ENCODE data around the gene PATJ. TPM values are rescaled to one million over a fixed set of nuclear protein-coding genes. Genes with fewer than 3 reads are reported as not detected.
"Not testable (repeated sequence)": the region's sequence is repeated elsewhere in the genome, so short reads cannot be mapped to it uniquely, and the experiment has no call there.

PATJ gene
- polyA plus RNA-seq, 5 donors = 21.1 to 38.3 (median 33.4) TPM

DNA sequence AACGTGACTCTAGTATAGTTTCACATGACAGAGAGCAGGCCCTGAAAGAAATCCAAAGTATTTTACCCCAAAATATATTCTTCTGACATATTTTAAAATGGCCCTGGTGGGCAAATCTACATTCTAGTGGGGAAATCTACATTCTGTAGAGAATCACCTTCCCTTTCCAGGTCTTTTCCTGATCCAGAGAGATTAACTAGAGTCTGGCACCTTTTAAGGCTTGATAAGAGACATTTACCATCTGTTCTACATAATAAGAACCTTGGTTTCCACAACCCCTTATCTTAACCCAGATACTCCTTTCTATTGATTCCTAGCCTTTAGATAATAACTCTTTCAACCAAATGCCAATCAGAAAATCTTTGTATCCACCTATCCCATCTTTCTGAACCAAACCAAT lies 435.3 kb downstream of the PATJ start:
- DNase-seq = no peak

DNA sequence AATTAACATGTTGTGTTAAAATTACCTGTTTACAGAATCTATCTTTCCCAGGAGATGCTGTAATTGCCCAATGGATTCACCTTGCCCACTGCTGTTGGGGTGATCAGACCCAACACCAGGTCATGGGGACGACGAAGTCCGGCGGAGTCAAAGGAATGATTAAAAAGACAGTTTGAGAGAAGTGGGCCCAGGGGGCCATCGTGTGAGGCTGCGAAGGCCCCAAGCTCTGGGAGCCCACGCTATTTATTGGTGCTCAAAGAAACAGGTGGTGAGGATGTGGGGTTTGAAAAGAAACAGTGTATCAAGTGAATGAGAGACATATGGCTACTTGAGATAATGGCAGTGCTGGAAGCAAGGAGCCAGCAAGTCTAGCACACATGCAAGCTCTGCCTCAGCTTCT lies 436.1 kb downstream of the PATJ start:
- no peak for DNase-seq

- DNase-seq = not testable (repeated sequence)
Measured at GRCh38 chr1:62180054-62180453, 437.8 kb downstream of the PATJ start.

DNA sequence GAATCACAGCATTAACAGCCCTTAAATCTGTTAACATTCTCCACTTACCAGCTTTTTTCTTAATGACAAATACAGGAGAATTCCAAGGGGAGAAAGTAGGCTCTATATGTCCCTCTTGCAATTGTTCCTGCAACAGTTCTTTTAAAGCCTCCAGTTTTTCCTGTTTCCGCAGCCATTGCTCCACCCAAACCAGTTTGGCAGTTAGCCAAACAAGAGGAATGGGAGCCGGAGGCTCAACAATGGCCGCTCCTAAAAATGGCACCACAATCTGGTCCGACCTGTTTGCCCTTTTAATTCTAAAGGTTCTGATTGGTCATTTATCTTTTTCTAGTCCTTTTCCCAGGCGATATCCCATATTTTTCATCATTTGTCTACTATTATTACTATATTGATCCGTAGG lies 438.4 kb downstream of the PATJ start:
- peak in 1 of 2 donors; percentile 19 for DNase-seq

DNA sequence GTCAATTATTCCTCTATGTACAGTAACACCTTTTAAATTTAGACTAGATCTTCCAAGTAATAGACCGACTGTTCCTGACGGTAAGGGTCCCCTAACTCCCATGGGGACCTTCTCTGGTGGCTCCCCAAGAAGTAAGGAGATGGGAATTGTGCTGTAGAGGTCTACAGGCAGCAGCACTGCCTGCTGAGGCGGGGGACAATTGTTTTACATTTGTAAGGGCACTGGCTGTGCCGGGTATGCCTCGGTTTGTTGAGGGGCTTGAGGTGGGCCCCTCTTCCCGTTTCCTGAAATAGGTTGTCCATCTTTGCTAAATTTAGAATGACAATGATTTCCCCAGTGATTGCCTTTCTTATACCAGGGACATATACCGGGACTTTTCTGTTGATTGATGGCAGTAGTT lies 439.3 kb downstream of the PATJ start:
- DNase-seq = no peak

DNA sequence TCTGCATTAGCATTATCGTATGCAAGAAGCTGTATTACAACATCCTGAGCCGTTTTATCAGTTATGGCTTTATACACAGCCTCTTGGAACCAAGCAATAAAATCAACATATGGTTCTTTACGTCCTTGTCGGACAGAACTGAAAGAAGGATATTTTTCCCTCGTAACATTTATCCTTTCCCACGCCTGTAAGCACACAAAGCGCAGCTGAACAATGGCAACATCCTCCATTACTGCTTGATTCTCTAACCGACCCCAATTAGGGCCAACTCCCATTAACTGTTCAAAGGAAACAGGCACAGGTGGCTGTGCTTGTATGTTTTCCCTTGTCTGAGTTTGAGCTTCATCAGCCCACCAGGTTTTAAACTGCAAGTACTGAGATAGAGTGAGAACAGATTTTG lies 439.9 kb downstream of the PATJ start:
- DNase-seq = not testable (repeated sequence)

DNA sequence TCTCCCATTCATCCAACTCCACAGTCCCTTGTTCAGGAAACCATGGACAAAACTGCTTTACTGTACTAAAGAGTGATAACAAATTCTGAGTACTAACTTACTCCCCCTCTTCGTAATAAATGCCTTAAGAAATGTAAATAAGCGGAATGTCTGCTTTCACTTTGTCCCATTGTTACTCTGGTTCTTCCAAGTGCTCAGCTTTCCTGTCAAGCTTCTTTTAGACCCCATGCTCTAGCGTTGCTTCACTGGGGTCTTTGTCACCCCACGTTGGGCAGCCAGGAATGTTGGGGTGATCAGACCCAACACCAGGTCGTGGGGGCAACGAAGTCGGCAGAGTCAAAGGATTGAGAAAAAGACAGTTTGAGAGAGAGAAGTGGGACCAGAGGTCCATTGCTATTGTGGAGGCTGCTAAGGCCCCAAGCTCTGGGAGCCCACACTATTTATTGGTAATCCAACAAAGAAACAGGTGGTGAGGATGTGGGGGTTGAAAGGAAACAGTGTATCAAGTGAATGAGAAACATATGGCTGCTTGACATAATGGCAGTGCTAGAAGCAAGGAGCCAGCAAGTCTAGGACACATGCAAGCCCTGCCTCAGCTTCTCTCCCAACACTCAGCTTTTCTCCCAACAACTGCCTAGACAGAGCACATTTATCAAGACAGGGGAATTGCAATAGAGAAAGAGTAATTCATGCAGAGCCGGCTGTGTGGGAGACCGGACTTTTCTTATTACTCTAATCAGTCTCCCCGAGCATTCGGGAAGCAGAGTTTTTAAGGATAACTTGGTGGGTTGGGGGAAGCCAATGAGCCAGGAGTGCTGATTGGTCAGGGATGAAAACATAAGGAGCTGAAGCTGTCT lies 441.1 kb downstream of the PATJ start:
- DNase-seq = not testable (repeated sequence)

DNA sequence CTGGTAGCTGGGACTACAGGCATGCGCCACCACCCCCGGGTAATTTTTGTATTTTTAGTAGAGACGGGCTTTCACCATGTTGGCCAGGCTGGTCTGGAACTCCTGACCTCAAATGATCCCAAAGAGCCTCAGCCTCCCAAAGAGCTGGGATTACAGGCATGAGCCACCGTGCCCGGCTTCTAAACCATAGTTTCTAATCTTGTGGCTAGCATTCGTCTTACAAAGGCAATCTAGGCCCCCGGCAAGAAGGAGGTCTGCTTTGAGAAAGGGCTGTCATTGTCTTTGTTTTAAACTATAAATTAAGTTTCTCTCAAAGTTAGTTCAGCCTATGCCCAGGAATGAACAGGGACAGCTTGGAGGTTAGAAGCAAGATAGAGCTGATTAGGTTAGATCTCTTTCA lies 442.1 kb downstream of the PATJ start:
- DNase-seq = no peak

GRCh38 chr1:62185233-62185632 lies 443.0 kb downstream of the PATJ start:
- not testable (repeated sequence) for DNase-seq

DNA sequence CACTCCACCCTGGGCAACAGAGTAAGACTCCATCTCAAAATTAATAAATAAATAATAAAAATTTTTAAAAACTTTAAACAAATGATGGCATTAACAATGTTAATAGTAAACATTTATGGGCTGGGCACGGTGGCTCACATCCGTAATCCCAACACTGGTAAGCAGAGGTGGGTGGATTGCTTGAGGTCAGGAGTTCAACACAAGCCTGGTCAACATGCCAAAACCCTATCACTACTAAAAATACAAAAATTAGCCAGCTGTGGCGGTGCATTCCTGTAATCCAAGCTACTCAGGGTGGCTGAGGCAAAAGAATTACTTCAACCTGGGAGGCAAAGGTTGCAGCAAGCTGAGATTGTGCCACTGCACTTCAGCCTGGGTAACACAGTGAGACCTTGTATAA lies 443.4 kb downstream of the PATJ start:
- no peak for DNase-seq

DNA sequence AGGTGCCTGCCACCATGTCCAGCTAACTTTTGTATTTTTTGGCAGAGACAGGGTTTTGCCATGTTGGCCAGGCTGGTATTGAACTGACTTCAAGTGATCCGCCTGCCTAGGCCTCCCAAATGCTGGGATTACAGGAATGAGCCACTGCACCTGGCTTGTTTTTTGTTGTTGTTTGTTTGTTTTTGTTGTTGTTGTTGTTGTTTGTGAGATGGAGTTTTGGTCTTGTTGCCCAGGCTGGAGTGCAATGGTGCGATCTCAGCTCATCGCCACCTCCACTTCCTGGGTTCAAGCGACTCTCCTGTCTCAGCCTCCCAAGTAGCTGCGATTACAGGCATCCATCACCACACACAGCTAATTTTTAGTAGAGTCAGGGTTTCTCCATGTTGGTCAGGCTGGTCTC lies 445.3 kb downstream of the PATJ start:
- DNase-seq = no peak

- DNase-seq = no peak
Measured at GRCh38 chr1:62188111-62188510, 445.8 kb downstream of the PATJ start.

DNA sequence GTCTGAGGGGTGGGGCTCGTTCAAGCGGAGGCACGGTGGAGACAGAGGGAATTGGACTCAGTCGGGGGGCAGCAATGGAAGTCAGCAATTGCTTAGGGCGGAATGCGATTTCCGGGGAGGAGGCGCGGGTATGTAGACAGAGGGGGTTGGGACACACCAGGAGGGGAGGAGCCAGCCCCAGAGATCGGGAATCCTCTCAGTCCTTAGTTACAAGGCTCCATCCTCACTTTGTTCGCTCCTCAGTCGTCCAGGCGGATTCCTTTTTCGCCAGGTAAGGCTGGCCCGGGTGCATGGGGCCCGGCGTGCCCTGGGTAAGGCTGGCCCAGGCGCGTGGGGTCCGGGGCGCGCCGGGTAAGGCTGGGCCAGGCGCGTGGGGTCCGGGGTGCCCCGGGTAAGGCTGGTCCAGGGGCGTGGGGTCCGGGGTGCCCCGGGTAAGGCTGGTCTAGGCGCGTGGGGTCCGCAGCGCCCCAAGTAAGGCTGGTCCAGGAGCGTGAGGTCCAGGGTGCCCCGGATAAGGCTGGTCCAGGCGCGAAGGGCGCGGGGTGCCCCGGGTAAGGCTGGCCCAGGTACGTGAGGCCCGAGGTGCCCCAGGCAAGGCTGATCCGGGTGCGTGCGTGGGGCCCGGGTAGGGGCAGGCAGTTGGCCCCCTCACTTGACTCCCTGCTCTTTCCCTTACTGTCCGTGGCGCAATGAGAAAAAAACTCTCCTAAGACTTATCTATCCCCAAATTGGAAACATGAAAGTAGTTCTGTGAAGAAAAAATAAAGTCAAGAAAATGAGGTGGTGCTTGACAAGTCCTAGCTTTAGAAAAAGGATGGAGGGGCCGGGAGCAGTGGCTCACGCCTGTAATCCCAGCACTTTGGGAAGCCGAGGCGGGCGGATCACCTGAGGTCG lies 452.6 kb downstream of the PATJ start, which contains the start of gene L1TD1:
TSS of gene L1TD1 (plus strand) at position 199 of the 894 bp plus-strand sequence. CDS start 11,780 bp downstream, outside the sequence.
- peak; percentile 62 to 69 for DNase-seq

- no peak for DNase-seq
Measured at GRCh38 chr1:62196086-62196690, 453.9 kb downstream of the PATJ start.

- no peak for DNase-seq
Measured at GRCh38 chr1:62198069-62198780, 455.9 kb downstream of the PATJ start.

DNA sequence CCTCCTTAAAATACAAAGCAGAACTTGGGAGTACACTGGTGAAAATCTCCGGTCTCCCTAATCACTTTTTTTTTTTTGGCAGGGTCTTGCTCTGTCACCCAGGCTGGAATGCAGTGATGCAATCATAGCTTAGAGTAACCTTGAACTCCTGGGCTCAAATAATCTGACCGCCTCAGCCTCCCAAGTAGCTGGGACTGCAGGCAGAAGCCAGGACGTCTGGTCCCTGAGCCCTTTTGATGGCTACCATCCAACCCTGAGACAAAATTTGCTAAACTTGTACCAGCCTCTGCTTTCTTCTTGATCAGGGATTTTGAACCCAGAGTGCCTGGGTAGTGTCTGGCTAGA lies 456.5 kb downstream of the PATJ start:
- no peak for DNase-seq

DNA sequence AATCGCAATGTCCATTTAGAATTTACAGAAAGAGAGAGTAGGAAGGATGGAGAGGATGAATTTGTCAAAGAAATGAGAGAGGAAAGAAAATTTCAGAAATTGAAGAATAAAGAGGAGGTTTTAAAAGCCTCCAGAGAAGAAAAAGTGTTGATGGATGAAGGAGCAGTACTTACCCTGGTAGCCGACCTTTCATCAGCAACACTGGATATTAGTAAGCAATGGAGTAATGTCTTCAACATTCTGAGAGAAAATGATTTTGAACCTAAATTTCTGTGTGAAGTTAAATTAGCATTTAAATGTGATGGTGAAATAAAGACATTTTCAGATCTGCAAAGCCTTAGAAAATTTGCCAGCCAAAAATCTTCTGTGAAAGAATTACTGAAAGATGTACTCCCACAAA lies 464.9 kb downstream of the PATJ start:
- DNase-seq = no peak

DNA sequence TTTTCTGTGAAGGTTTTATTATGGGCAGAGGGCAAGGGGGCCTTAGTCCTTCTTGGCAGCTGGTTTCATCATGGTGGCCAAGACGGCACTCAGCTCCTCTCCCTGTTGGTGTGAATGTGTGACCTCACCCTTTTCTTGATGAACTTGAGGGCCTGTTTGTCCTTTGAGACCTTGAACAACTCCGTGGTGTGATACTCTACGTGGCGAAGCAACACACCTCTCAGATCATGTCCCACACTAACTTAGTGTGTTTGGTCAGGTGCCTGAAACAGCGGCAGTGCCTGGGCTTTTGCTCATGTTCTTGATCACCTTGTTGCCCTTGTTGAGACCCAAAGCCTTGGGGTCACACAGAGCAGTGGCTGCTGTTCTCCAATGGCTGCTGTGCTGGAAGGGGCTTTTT lies 465.8 kb downstream of the PATJ start:
- DNase-seq = no peak

DNA sequence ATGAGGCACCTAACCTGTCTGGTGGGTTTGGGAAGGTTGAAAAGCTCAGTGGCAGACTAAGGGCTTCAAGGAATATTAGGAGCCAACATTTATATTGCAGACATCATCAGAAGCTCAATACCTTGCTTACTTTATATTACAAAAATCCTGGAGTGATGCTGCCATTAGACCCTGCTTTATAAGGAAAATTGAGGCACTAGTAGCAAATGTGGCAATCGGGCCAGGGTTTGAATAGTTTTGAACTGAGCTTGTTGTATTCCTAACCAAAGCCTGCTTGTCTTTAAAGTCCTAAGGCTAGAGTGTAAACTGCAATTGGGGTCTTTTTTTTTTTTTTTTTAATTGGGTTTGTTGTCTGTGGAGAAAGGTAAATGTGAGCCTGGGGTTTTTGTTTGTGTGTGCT lies 466.7 kb downstream of the PATJ start:
- no peak for DNase-seq

DNA sequence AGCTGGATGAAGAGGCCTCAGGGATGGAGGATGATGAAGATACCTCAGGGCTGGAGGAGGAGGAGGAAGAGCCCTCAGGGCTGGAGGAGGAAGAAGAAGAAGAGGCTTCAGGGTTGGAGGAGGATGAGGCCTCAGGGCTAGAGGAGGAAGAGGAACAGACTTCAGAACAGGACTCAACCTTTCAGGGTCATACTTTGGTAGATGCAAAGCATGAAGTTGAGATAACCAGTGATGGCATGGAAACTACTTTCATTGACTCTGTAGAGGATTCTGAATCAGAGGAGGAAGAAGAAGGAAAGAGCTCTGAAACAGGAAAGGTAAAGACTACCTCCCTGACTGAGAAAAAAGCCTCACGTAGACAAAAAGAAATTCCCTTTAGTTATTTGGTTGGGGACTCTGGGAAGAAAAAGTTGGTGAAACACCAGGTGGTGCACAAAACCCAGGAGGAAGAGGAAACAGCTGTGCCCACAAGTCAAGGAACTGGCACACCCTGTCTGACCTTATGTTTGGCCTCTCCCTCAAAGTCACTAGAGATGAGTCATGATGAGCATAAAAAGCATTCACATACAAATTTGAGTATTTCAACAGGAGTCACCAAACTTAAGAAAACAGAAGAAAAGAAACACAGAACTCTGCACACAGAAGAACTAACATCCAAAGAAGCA lies 467.8 kb downstream of the PATJ start:
- DNase-seq = no peak

DNA sequence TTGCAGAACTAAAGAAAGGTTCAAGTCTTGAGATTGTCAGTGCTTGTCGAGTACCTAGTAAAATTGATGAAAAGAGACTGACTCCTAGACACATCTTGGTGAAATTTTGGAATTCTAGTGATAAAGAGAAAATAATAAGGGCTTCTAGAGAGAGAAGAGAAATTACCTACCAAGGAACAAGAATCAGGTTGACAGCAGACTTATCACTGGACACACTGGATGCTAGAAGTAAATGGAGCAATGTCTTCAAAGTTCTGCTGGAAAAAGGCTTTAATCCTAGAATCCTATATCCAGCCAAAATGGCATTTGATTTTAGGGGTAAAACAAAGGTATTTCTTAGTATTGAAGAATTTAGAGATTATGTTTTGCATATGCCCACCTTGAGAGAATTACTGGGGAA lies 468.7 kb downstream of the PATJ start:
- DNase-seq = no peak
